HG02943 (cell line): Measurements from ENCODE around the gene ALS2CL.

Experiments used
- ATAC-seq: cut with Tn5 transposase; IDR thresholded peaks from one replicate; pipeline ENCODE4 v1.9.1; 2021; ENCODE audit warnings: mild to moderate bottlenecking, low read depth, moderate library complexity; ENCODE audit not compliant: unreplicated experiment

ALS2CL gene

GRCh38 chr3:46643701-46644100 lies 49.8 kb downstream of the ALS2CL start:
- no peak for ATAC-seq

- no peak for ATAC-seq
These were observed 50.5 kb downstream of the ALS2CL start for GRCh38 chr3:46642971-46643370.

GRCh38 chr3:46640927-46641326 lies 52.6 kb downstream of the ALS2CL start:
- ATAC-seq: no peak

- ATAC-seq: no peak
These were observed 54.3 kb downstream of the ALS2CL start for GRCh38 chr3:46639221-46639620.

- no peak for ATAC-seq
These were observed 58.6 kb downstream of the ALS2CL start for GRCh38 chr3:46634856-46635255.

- no peak for ATAC-seq
These were observed 60.7 kb downstream of the ALS2CL start for GRCh38 chr3:46632792-46633191.

DNA sequence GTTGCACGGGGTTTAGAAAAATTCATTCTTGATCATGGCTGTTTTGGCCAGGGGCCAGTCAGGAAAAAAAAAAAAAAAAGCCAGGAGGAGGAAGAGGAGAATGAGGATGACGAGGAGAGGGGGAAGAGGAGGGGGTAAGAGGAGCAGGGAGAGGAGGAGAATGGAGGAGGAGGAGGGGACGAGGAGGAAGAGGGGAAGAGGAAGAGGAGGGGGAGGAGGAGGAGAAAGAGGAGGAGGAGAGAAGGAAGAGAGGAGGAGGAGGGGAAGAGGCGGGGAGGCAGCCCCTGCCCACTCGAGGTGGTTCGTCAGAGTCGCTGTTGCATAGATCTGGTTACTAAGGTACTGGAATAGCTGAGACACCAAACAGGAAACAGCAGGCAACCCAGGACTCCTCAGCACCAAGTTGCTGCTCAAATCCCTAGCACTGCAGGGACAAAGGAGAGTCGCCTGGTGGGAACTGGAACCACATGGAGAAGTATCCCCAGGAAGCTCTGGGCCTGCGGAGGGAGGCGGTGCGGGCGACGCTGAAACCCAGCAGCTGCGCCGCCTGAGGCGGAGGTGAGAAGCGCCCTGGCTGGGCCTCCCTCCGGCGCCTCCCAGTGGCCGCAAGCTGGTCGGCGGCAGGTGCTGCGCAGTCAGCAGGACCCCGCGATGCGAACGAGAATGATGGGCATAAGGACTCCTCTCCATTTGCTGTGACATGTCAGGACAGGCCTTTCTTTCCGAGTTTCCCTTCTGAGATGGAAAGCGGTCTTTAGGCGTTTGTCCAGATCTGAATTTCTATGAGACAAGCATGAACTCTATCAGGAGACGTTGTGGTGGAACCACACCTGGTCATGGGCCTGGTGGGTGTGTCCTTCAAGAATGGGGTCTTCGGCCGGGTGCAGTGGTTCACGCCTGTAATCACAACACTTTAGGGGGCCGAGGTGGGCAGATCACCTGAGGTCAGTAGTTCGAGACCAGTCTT lies 63.6 kb downstream of the ALS2CL start:
- no peak for ATAC-seq

GRCh38 chr3:46628901-46629369 lies 64.5 kb downstream of the ALS2CL start:
- no peak for ATAC-seq

DNA sequence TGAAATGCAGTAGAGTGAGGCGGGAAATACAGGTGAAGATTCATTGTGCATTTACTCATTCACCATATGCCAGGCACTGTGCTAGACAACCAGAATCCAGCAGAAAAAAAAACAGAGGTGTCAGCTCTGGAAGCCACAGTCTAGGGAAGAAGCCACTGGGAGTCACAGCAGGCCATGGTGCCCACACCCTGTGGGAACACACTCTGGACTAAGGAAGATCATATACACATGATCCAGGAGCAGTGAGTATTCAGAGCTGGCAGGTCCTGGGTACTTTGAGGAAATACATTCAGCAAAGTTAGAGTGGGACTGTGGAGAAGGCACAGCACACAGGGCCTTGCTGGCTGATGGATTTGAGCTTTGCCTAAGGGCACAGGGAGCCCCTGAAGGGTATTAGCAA lies 66.4 kb downstream of the ALS2CL start:
- no peak for ATAC-seq

DNA sequence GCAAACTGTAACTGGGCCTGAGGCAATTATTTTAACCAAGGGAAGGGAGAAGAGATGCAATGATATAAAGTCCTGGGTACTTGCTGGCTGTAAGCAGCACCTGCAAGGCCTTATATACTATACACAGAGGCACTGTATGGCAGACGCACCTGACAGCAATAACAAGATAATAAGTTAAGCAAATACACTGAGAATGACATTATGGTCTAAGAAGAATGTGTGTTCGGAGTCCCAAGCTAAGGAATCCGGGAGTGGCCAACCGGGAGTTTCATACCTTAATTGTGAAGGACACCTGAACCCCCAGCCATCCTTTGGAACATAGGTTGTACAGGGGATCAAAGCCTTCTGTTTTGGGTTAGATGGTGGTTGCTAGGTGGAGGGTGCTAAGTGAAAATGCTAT lies 67.4 kb downstream of the ALS2CL start:
- ATAC-seq: no peak

GRCh38 chr3:46624975-46625490 lies 68.4 kb downstream of the ALS2CL start:
- ATAC-seq: no peak

DNA sequence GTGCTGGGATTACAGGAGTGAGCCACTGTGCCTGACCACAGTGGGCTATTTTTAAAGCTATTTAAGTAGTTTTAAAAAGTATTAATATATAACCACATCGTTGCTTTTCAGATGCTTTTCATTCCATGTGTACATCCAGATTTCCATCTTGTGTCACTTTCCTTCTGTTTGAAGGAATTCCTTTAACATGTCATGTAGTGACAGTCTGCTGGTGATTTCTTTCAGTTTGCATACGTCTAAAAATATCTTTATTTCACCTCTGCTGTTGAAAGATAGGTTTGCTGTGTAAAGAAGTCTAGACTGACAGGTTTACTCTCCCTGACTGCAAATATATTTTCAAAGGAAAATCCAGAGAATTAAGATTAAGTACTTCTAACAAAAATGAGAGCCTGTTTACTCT lies 68.9 kb downstream of the ALS2CL start:
- ATAC-seq: no peak

DNA sequence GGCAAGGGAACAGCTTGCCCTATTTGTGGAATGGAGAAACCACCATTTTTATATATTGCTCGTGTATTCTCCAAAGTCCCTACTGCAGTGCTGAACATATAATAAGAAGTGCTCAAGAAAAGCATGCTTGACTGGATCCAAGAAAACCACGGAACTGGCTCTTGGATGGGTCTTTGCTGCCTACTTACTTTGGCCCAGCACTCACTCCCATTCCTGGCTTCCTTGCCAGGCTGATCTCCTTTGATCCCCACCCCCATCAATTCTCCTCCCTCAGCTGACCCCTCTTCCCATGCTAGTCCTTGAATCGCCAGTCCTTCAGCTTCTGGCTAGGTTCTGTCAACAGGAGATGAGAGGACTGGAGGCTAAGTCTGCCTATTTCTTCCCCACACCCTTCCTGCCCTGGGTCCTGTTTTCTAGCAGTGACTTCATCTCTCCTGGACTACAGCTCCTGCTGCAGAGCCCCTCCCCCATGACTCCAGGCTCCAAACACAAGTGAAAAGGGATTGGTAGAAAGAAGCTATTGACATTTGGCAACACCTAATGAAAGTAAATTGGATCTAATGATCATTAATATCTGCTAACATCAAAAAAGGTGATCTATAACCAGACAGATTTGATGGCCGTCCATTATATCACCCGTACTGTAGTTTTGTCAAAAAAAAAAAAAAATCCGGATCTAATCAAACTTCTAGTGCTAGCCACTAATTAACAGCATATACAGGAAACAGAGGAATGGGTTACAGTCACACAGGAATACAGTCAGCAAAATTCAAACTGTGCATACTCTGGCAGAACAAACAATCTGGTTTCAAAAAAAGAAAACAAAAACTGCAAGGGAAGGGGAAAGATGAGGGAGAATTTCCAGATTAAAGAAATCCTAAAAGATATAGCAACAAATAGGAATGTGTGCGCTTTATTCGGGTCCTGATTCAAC lies 73.4 kb downstream of the ALS2CL start:
- no peak for ATAC-seq
